ENCODE data around the gene PRUNE2.
A peak's percentile ranks its signal among the peaks of the same experiment; 100 is the strongest.

The PRUNE2 gene

GRCh38 chr9:76665458-76665857 is 240.5 kb downstream of the PRUNE2 start:
- H3K36me3 Mint-ChIP-seq (ENCODE audit: low read depth): no peaks in the 10 kb centered on the region
- H3K9me3 Mint-ChIP-seq: no peaks in the 10 kb centered on the region
- H3K4me1 Mint-ChIP-seq (ENCODE audit: low read depth): peaks cover 6% of the 10 kb centered on the region
- intact Hi-C loops (cut with micrococcal nuclease): no loop called here
- H3K27me3 Mint-ChIP-seq: peaks cover 2% of the 10 kb centered on the region
- H3K4me3 Mint-ChIP-seq: no peak overlapping the region
- H3K27ac Mint-ChIP-seq: no peak overlapping the region

DNA sequence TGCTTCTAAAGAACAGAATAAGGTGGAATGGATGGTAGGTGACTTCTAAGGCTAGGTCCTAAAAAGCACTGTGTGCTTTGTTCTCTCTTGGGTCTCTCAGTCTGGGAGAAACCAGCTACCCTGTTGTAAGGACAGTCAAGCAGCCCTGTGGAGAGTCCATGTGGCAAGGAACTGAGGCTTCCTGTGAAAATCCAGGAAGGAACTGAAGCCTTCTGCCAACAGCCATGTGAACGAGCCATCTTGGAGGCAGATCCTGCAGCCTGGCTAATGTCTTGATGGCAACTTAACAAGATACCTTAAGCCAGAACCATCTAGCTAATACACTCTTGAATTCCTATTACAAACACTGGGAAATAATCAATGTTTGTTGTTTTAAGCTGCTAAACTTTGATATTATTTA is 241.8 kb downstream of the PRUNE2 start:
- Mint-ChIP-seq H3K9me3 (no peaks in the 10 kb centered on the region), H3K4me1 (ENCODE audit: low read depth) (peaks cover 6% of the 10 kb centered on the region), H3K36me3 (ENCODE audit: low read depth) (no peaks in the 10 kb centered on the region), H3K27me3 (peaks cover 2% of the 10 kb centered on the region), H3K4me3 (no peak overlapping the region), H3K27ac (no peak overlapping the region)
- intact Hi-C loops (cut with micrococcal nuclease): no loop called here

GRCh38 chr9:76662476-76663281 is 243.2 kb downstream of the PRUNE2 start:
- H3K9me3 Mint-ChIP-seq: no peaks in the 10 kb centered on the region
- intact Hi-C loops (cut with micrococcal nuclease): no loop called here
- peaks cover 2% of the 10 kb centered on the region for H3K27me3 Mint-ChIP-seq
- H3K4me3 Mint-ChIP-seq: no peak overlapping the region
- H3K36me3 Mint-ChIP-seq (ENCODE audit: low read depth): no peaks in the 10 kb centered on the region
- peaks cover 6% of the 10 kb centered on the region for H3K4me1 Mint-ChIP-seq (ENCODE audit: low read depth)
- no peak overlapping the region for H3K27ac Mint-ChIP-seq

- no peak overlapping the region for H3K27ac Mint-ChIP-seq
- intact Hi-C loops (cut with micrococcal nuclease): loop anchor here (1.0 kb wide), 1 partner anchor 211 kb away; no protein-coding TSS in a partner anchor
- no peaks in the 10 kb centered on the region for H3K36me3 Mint-ChIP-seq (ENCODE audit: low read depth)
- H3K4me3 Mint-ChIP-seq: no peak overlapping the region
- H3K4me1 Mint-ChIP-seq (ENCODE audit: low read depth): peaks cover 30% of the 10 kb centered on the region
- H3K9me3 Mint-ChIP-seq: no peaks in the 10 kb centered on the region
- H3K27me3 Mint-ChIP-seq: no peaks in the 10 kb centered on the region
Observed at GRCh38 chr9:76658510-76659231, 247.2 kb downstream of the PRUNE2 start.

DNA sequence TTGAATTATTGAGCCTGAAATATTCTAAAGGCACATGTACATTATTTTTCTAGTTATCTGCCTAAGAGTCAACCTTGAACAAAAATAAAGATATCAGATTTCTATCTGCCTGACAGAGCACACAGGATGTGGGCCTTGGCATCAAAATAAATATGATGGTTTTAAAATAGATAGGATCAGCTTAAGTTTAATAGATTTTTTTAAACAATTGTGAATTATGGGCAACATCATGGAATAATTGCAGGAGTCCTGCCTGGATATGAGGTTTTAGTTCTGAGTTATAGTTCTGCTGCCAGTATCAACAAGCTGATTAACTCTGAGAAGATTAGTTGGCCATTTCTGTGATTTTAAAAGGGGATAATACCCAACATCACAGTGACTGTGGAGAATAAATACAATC is 248.6 kb downstream of the PRUNE2 start:
- no peaks in the 10 kb centered on the region for H3K27me3 Mint-ChIP-seq
- H3K4me1 Mint-ChIP-seq (ENCODE audit: low read depth): peaks cover 34% of the 10 kb centered on the region
- no peak overlapping the region for H3K27ac Mint-ChIP-seq
- no peak overlapping the region for H3K4me3 Mint-ChIP-seq
- no peaks in the 10 kb centered on the region for H3K36me3 Mint-ChIP-seq (ENCODE audit: low read depth)
- intact Hi-C loops (cut with micrococcal nuclease): no loop called here
- no peaks in the 10 kb centered on the region for H3K9me3 Mint-ChIP-seq

- H3K27me3 Mint-ChIP-seq: no peaks in the 10 kb centered on the region
- H3K36me3 Mint-ChIP-seq (ENCODE audit: low read depth): no peaks in the 10 kb centered on the region
- H3K4me1 Mint-ChIP-seq (ENCODE audit: low read depth): peaks cover 44% of the 10 kb centered on the region
- no peak overlapping the region for H3K4me3 Mint-ChIP-seq
- H3K27ac Mint-ChIP-seq: peak overlapping the region; percentile 73
- intact Hi-C loops (cut with micrococcal nuclease): no loop called here
- no peaks in the 10 kb centered on the region for H3K9me3 Mint-ChIP-seq
Observed at GRCh38 chr9:76655971-76656370, 249.9 kb downstream of the PRUNE2 start.

DNA sequence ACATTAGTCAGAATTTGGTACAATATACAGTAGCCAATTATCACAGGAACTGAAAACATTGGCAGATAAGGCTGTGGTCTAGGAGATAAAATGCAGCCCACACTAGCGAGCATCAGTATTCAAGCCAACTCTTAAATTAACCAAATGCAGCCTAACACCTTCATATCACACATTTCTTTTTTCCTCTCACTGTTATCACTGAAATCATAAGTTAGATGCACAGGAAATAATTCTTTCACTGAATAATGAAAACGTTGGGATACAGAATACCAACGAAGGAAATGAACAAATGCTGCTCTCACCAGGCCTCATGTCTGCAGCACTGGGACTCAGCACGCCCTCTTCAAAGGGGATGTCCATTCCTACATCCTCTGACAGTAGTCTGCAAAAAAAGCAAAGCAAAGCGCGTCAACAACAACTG is 250.8 kb downstream of the PRUNE2 start:
- H3K36me3 Mint-ChIP-seq (ENCODE audit: low read depth): no peaks in the 10 kb centered on the region
- intact Hi-C loops (cut with micrococcal nuclease): no loop called here
- peak overlapping the region; percentile 73 for H3K27ac Mint-ChIP-seq
- H3K4me3 Mint-ChIP-seq: no peak overlapping the region
- H3K4me1 Mint-ChIP-seq (ENCODE audit: low read depth): peaks cover 50% of the 10 kb centered on the region
- H3K9me3 Mint-ChIP-seq: no peaks in the 10 kb centered on the region
- no peaks in the 10 kb centered on the region for H3K27me3 Mint-ChIP-seq

GRCh38 chr9:76654575-76654974 is 251.3 kb downstream of the PRUNE2 start:
- intact Hi-C loops (cut with micrococcal nuclease): loop anchor here (5.0 kb wide), 2 partner anchors 37 to 57 kb away; no protein-coding TSS in a partner anchor
- H3K36me3 Mint-ChIP-seq (ENCODE audit: low read depth): no peaks in the 10 kb centered on the region
- H3K27ac Mint-ChIP-seq: peak overlapping the region; percentile 73
- H3K4me1 Mint-ChIP-seq (ENCODE audit: low read depth): peaks cover 50% of the 10 kb centered on the region
- no peaks in the 10 kb centered on the region for H3K9me3 Mint-ChIP-seq
- no peaks in the 10 kb centered on the region for H3K27me3 Mint-ChIP-seq
- no peak overlapping the region for H3K4me3 Mint-ChIP-seq

DNA sequence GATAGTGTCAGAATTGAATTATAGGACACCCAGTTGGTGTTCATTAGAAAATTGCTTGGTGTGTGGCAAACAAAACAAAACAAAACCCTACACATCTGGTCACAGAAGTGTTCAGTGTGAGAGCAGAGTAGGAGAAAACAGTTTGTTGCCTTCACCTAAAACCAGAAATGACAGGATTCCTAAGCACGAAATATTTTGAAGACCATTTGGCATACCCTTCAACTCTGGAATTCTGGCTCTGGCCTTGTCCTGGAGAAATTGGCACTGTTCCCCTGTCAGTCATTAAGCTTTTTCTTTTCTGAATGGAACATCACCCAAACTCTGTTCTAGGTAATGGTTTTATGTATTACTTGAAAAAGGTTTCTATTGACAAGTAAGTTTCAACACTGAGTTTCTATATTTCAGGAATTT is 251.9 kb downstream of the PRUNE2 start:
- Mint-ChIP-seq H3K4me3 (no peak overlapping the region), H3K27me3 (no peaks in the 10 kb centered on the region), H3K4me1 (ENCODE audit: low read depth) (peaks cover 55% of the 10 kb centered on the region), H3K27ac (no peak overlapping the region), H3K9me3 (no peaks in the 10 kb centered on the region), H3K36me3 (ENCODE audit: low read depth) (no peaks in the 10 kb centered on the region)
- intact Hi-C loops (cut with micrococcal nuclease): loop anchor here (5.0 kb wide), 2 partner anchors 37 to 57 kb away; no protein-coding TSS in a partner anchor

DNA sequence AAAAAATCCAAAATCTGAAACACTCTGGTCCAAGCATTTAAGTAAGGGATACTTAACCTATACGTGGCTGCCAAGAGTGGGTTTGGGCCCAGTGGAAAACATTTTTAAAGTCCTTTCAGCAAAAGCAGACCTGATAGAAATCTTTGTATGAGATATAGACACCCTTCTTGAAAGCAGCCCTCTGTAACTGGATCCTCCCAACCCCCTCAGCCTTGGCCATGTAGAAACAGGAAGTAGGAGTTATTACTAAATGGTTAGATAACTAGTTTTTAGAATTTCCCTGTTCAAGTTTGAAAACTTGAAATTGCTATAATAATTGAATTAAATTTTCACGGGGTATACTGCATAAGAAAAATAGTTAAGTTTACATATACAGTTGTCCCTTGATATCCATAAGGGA is 253.0 kb downstream of the PRUNE2 start:
- H3K9me3 Mint-ChIP-seq: no peaks in the 10 kb centered on the region
- H3K27me3 Mint-ChIP-seq: no peaks in the 10 kb centered on the region
- H3K27ac Mint-ChIP-seq: peak overlapping the region; percentile 87
- H3K4me1 Mint-ChIP-seq (ENCODE audit: low read depth): peaks cover 61% of the 10 kb centered on the region
- peaks cover 9% of the 10 kb centered on the region for H3K36me3 Mint-ChIP-seq (ENCODE audit: low read depth)
- intact Hi-C loops (cut with micrococcal nuclease): loop anchor here (2.0 to 5.0 kb wide), 3 partner anchors 36 to 76 kb away; no protein-coding TSS in a partner anchor
- no peak overlapping the region for H3K4me3 Mint-ChIP-seq

DNA sequence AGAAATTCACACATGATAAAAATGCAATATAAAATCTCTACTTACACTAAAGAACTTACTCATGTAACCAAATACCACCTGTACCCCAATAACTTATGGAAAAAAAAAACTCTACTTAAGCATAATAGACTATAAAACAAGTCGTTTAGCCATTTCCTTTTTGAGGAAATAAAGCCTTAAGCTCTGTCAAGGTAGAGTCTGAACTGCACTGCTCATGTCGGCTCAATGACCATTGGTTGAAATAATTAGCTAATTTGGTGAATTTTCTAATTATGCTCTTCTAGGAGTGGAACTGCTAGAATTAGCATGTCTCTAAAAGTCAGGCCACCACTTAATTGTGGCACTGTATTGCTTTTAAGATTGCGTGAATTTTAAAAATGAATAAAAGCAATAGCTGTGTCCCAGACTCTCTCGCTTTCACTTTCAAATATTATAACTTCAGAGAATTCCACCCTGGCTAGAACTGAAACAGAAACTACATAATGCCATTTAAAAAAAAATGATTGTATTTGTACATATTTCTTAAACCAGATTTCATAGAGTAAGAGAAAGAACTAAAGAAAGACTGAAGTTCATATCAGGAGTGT is 254.7 kb downstream of the PRUNE2 start:
- Mint-ChIP-seq H3K36me3 (ENCODE audit: low read depth) (peaks cover 24% of the 10 kb centered on the region), H3K27ac (peak overlapping the region; percentile 87), H3K4me3 (peak overlapping the region; percentile 65), H3K9me3 (no peaks in the 10 kb centered on the region), H3K27me3 (no peaks in the 10 kb centered on the region), H3K4me1 (ENCODE audit: low read depth) (peaks cover 60% of the 10 kb centered on the region)
- intact Hi-C loops (cut with micrococcal nuclease): loop anchor here (5.0 kb wide), 2 partner anchors 34 to 54 kb away; no protein-coding TSS in a partner anchor

DNA sequence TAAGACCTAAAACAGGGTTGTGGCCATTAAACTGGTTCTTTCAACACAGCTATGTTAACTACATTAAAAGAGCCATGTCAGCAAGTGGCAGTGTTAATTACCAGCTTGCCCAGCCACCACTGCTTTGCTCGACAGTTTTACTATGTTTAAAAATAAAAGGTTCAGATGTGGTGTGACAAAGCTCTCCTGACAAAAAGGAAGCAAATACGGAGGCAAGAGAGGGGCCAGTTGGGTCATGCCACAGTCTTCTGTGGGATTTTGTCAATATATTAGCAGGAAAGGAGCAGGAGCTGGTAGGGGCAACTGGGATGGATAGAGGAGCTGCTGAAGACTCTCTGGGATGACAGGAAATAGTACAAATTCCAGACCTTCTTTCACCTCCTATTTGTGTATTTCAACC is 255.2 kb downstream of the PRUNE2 start:
- intact Hi-C loops (cut with micrococcal nuclease): loop anchor here (5.0 kb wide), 2 partner anchors 33 to 53 kb away; no protein-coding TSS in a partner anchor
- Mint-ChIP-seq H3K4me3 (peak overlapping the region; percentile 65), H3K27me3 (no peaks in the 10 kb centered on the region)

DNA sequence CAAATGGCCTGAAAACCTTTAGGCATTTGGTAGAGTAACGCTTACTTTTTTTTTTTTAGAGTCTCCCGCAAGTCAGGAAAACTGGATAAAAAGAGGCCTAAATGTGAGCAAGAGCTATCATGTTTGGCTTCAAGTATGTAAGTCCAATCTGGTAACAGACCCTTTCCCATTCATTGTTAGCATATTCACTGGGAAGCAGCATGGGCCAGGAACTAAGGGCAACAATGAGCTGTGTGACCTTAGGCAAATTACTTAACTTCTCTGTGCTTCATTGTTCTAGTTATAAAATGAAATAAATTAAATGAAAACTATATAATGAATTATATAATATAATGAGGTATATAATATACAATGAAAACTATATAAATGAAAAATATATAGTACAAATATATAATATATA is 256.0 kb downstream of the PRUNE2 start:
- H3K36me3 Mint-ChIP-seq (ENCODE audit: low read depth): peaks cover 25% of the 10 kb centered on the region
- H3K27ac Mint-ChIP-seq: no peak overlapping the region
- no peak overlapping the region for H3K4me3 Mint-ChIP-seq
- intact Hi-C loops (cut with micrococcal nuclease): loop anchor here (5.0 kb wide), 2 partner anchors 33 to 53 kb away; no protein-coding TSS in a partner anchor
- no peaks in the 10 kb centered on the region for H3K9me3 Mint-ChIP-seq
- H3K27me3 Mint-ChIP-seq: no peaks in the 10 kb centered on the region
- H3K4me1 Mint-ChIP-seq (ENCODE audit: low read depth): peaks cover 48% of the 10 kb centered on the region

More for the DNA sequence above, 255.2 kb downstream of the PRUNE2 start:
- H3K27ac Mint-ChIP-seq: peak overlapping the region; percentile 87
- no peaks in the 10 kb centered on the region for H3K9me3 Mint-ChIP-seq
- H3K36me3 Mint-ChIP-seq (ENCODE audit: low read depth): peaks cover 24% of the 10 kb centered on the region
- peaks cover 55% of the 10 kb centered on the region for H3K4me1 Mint-ChIP-seq (ENCODE audit: low read depth)

DNA sequence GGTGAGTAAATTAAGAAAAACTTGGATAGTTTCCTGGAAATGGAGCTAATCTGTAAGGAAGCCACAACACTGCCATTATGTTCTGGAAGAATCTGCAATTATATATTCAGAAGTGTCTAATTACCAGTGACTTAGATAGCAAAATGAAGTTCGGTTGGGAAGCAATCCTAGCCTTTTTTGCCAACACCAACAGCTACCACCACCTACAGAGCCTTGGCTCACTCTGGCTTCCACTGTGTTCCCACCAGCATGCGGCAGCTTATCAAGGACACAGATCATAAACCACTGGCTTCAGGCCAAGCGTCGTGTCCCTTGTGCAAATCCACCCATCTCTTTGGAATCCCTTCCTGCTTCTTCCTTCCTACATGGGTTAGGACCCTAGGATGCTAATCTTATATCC is 259.7 kb downstream of the PRUNE2 start:
- H3K4me1 Mint-ChIP-seq (ENCODE audit: low read depth): peaks cover 59% of the 10 kb centered on the region
- H3K36me3 Mint-ChIP-seq (ENCODE audit: low read depth): peaks cover 47% of the 10 kb centered on the region
- no peak overlapping the region for H3K4me3 Mint-ChIP-seq
- H3K27ac Mint-ChIP-seq: no peak overlapping the region
- intact Hi-C loops (cut with micrococcal nuclease): no loop called here
- no peaks in the 10 kb centered on the region for H3K9me3 Mint-ChIP-seq
- no peaks in the 10 kb centered on the region for H3K27me3 Mint-ChIP-seq
